Hindlimb muscle (tissue), 1 donor: ENCODE data around the gene TMEM53. TPM values are rescaled to one million over a fixed set of nuclear protein-coding genes. Genes with fewer than 3 reads are reported as not detected.

Experiments
- DNase-seq: peaks from one replicate; pipeline ENCODE4 v3.0.0-alpha.2; 2013
- polyA plus RNA-seq: library from polyadenylated mRNA; unstranded; fragments of 120-200 nt; gene quantifications from one replicate; pipeline ENCODE4 v1.2.1, GENCODE V29; 2013; ENCODE audit not compliant: insufficient read length

TMEM53 gene
- polyA plus RNA-seq, 1 donor: 8.7 TPM

- DNase-seq: no peak
These were observed 45.1 kb downstream of the TMEM53 start for GRCh38 chr1:44628962-44629756.

DNA sequence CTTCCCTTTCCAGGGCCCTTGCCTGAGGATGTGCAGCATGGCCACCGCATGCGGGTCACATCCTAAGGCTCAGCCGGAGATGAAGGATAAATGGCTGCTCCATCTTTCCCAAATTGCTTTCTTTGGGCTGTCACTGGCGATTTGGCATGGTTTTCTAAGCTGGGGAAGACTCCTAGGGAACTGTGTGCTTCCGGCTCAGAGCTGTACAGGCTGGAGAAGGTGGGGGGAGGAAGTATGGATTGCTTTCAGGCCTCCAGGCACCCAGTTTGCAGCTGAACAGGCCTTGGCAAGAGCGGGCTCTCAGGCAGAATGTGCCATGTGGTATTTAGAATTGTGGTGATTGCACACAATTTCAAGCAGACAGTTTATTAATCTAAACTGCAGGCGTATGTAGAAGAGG, 48.9 kb downstream of the TMEM53 start:
- no peak for DNase-seq

DNA sequence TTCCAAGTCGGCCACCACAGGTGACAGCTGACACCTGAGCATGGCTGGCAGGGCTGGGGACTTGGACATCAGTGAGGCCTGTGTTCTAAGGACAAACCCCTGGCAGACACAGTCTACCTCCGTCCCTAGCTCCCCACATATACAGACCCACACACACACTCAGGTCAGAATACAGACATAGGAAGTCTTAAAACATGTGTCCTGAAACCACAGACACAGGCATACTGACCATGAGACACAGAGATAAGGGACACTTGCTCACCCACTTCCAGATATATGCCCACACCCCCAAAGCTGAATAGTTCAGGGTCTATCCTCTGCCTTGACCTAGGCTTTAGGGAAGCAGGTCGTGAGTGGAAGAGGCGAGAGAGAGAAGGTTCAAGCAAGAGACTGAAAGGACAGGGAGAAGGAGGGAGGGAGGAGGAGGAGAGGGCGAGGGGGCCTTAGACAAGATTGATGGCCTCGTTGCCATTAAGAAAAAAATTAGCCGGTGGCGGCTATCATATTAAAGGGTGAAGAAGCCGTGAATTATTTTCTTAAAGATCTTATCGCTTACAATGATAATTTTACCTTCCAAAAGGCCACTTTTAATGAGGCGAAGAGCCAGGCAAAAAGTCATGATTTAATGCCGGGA, 49.9 kb downstream of the TMEM53 start:
- no peak for DNase-seq

- DNase-seq: no peak
These were observed 52.4 kb downstream of the TMEM53 start for GRCh38 chr1:44621841-44622286.

- DNase-seq: no peak
These were observed 54.2 kb downstream of the TMEM53 start for GRCh38 chr1:44620072-44620471.

DNA sequence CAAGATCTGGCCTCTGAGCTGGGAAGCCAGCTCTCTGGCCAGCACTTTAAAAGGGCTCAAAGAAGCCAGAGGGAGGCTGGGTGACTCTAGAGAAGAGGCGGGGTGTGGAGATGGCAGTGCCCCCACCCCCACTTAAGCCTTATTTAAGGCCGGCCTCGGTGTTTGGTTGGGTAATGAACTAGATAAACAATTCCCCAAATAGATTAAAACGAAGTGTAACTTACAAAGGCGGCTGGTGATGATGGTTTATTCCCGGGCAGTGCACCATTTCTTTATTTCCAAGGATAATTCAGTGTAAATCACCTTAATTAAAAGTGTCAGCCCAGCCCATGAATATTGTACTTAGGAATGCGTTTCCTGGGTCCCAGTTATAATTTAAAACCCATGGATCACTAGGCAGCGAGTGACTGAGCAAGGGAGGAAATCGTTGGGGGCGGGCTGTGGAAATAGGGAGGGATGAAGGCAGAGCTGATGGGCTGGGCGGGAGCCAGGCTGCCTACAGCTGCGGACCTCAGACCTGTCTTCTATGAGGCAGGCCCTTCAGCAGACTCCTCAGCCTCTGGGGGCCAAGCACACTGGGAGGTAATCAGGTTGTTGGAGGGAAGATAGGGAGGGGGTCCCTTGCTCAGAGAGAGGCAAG, 54.9 kb downstream of the TMEM53 start:
- DNase-seq: no peak

DNA sequence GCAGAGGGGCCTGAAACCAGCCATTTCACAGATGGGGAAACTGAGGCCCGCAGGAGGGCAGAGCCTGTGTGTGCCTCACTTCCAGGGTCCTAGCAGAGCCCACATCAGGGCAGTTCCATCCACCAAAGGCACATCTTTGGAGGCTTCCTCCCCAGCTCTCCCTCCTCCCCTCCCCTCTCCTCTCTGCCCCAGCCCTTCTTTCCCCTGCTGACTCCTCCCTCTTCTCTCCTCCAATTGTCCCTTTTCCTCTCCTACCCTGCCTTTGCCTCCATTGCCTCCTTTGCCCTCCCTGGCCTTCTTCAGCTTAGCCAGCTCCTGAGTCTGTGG, 56.6 kb downstream of the TMEM53 start:
- no peak for DNase-seq

DNA sequence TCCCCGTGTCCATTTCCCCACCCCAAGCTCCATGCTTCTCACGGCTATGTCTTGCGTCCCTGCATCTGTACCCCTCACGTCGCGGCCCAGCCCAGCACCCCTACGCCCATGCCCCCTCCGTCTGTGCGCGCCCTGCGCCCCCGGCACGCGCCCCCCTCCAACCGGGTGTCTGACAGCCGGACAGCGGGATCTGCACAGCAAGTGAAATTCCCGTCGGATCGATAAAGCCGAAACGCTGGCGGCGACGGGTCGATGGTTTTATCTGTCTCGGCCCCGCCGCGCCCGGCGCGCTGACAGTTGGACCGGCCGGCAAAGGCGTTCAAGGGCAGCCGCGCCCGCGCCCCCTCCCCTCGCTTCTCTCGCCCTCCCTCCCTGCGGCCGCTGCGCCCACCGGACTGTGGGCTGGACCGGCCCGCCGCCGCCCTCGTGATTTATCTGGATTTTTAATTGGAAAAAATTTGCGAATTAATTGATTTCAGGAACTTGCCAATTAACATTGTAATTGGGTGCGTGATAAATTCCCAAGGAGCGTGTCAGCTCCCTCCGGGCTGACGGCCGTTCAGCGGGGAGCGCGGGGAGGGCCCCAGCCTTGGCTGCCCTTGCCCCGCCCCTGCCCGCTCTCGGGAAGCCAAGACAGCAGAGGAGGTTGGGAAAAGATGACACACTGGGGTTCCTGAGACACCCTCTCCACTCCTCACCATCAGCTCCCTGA, 57.1 kb downstream of the TMEM53 start:
- DNase-seq: no peak

GRCh38 chr1:44616284-44616990, 57.8 kb downstream of the TMEM53 start:
- no peak for DNase-seq

DNA sequence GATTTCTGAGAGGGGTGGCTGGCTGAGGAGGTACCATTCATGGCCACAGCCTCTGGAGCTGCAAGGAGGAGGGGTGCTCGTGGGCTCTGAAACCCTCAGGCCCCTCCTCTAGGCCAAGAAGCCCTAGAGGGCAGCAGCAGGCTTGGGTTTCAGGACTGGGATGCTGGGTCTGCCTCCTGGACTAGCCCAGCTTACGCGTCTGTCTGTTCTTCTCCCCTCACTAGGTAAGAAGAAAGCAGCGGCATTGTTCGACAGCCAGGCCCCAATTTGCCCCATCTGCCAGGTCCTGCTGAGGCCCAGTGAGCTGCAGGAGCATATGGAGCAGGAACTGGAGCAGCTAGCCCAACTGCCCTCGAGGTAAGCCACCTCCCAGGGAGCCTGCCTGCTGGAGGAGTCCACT, 60.3 kb downstream of the TMEM53 start:
- DNase-seq: no peak

DNA sequence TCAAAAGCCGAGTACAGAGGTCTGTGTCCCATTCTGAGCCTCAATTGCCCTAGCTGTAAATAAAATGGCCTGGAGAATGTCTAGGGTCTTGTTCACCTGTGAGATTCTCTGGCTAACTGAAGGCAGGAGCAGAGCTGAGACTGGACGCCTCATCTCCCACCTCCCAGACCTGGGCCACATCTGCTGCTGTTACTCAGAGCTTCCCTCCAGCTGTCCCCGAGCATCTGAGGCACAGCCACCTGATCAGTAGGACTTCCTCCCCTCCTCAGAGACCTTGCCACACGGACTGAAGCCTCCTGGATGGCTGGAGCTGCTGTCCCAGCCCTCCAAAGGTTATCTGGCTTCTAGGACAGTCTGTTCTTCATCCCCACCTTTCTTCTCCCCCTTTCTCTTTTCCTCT, 62.4 kb downstream of the TMEM53 start:
- DNase-seq: no peak

GRCh38 chr1:44611419-44611818, 62.9 kb downstream of the TMEM53 start:
- no peak for DNase-seq

DNA sequence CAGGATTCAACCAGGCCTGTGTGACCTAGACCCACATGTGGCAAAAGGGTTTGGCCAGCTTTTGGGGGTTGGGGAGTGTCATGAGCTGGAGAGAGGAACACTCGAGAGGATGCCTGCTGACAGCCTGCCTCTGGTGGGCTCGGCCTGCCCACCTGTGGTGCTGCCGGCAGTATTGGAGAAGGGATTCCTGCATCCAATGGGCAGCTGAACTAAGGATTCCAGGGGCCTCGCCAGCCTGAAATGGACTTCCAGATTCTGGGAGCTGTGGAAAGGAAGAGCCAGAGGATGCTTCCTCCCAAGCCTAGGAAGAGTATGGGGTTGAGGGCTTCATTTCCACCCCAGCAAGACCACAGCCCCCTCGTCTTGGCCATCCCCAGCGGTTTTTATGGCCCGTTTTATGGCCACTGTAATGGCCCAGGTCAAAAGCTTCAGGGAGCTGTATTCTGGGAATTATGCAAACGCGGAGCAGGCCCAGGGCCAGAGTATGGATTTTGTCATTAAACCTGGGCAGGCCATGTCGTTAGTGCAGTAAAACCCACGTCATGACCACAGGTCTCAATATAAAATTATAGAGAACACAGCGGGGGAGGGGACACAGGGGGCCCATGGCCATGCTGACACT, 63.6 kb downstream of the TMEM53 start:
- DNase-seq: no peak

DNA sequence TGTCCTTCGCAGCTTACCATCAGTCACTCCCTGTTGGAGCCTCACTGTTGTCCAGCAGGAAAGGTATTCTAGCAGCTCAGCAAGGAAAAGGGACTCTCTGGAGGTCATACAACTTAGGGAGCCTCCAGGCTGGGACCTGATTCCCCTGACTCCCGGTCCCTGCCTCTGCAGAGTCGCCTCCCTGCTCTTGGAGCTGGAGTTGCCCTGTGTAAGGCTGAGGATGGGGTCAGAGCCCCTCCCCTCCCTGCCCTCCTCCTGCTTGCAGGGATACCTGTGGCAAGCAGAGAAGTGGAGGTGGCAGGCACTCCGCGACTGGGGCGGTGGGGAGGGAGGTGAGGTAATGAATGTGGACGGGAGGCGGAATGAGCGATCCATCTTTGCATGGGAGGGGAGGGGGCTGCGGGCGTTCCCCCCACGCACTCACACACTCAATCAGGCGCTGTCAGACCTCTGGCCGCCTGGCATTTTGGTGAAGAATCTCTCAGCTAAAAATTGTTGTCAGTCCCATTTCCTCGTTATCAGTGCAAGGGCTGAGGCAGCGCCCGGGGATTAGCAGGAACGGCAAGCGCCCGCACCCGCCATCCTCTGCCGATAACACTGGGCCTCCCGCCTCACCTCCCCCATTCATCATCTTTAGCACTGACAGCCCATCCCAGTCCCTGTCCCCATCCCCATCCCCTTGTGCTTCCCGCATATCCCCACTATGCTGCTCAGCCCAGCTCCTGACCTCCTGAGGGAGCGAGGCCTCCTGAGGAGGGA, 64.3 kb downstream of the TMEM53 start:
- no peak for DNase-seq

DNA sequence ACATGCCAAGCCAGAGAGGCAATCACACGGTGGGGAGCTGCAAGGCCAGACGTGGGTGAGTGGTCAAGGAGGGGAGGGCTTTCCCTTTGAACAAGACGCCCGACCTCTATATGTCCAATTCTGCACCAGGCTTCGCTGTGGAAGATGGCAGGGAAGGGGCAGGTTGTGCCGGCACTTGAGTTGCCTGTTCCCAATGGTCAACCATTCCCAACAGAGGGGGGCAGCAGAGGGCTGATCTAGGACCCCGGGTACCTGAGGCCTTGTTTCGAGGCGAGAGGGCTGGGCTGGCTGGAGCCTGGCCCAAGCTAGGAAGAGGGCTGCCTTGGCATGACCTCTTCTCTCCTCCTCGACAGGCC, 64.9 kb downstream of the TMEM53 start:
- DNase-seq: no peak

DNA sequence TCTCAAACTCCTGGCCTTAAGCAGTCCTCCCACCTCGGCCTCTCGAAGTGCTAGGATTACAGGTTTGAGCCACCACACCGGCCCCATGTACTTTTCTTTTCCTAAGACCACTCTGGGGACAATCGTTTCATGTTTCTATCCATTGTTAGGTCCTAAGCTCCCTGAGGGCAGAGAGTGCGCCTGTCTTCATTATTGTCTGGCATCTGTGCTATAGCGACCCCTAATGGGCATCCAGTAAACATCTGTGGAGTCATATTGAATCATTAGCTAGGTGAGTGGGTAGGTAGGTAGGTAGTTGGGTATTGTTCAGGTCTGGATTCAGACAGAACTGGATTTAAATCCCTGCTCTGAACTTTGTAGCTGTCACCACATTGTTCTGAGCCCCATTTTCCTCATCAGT, 66.1 kb downstream of the TMEM53 start:
- no peak for DNase-seq

- no peak for DNase-seq
These were observed 67.5 kb downstream of the TMEM53 start for GRCh38 chr1:44606701-44607281.

DNA sequence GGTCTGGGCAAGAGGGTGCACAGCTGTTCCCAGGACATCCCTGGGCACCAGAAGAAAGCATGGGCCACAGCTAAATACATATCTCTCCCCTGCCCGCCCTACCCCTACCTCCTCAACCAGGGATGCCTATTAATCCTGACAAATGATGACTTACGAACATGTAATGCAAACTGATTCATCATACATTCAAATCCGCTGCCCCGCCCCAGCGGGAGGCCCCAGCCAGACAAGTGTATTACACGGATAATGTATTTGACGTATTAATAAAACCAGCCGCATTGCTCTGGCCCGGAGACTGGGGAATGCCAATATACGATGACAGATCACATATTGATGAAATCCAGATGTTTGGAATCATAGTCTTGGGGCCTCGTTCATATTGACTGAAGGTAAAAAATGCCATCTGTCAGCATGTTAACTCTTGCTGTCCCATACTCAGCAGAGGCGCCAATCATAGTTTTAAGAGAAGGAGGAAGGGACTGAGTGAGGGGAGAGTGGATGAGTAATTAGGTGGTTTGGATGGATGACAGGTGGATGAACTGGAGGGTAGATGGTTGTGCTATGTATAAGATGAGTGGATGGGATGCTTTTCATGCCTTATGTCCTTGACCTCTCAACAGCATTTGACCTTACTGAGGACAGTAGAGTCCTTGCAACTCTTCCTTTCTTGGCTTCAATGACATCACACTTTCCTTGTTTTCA, 68.2 kb downstream of the TMEM53 start:
- no peak for DNase-seq

GRCh38 chr1:44604157-44604955, 69.9 kb downstream of the TMEM53 start:
- DNase-seq: no peak

GRCh38 chr1:44603718-44604117, 70.6 kb downstream of the TMEM53 start:
- DNase-seq: no peak
